Measurements from ENCODE around the gene ADCY3. TPM values are rescaled to one million over a fixed set of nuclear protein-coding genes. Genes with fewer than 3 reads are reported as not detected.
A peak's percentile ranks its signal among the peaks of the same experiment; 100 is the strongest.

Gene ADCY3
- total and polyA plus RNA-seq, 10 of the 15 experiments (the other 5 are each of a cell fraction or from before 2014, with no cell fraction given): 2.8 to 102 (median 50.4) TPM

DNA sequence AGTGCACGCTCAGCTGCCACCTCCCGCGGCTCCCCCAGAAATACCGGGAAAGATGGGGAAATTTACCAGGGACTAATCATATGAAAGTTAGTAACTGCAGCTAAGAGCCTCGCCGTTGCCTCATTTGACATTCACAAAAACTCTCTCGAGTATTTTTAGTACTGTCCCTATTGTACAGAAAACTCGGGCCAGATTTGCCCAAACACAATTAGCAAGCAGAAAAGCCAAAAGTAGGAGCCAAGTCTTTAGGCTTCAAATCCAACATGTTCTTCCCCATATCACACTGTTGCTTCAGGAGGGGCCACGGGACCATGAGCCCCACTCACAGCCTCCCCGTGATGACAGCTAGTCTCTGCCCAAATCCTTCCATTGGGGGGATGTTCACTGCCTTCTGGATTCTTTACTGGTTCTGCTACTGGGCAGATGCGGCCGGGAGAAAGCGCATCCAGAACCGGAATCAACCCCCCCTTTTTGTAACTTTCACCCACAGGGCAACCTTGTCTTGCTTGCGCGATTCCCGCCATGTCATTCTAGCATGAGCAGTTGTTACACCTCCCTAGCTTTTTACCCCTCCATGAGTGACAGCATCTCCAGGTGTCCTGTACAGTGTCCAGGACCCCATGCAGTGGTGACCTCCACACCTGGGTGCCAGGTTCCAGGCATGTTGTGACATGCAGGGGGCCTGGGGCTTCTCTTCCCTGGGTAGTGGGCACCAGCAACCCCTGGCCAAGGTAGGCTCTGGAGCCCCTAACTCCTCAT is 91.6 kb downstream of the ADCY3 start:
- ATAC-seq: no peak
- CTCF ChIA-PET: interaction anchor here (0.6 to 7.7 kb wide), 43 partner anchors 9 to 792 kb away, joined by 3 to 124 read pairs (median 4); partner anchors contain the start of genes CENPO and PTRHD1

More for the DNA sequence above, 91.6 kb downstream of the ADCY3 start:
- Histone ChIP-seq H3K79me2 (ENCODE audit: control insufficient read depth, insufficient read depth, low read length) (no peaks in the 10 kb centered on the region), H3K36me3 (ENCODE audit: control insufficient read depth in 2 of 2, insufficient read depth in 2 of 2, low read length in 1 of 2) (peaks cover 4 to 12% of the 10 kb centered on the region in 2 experiments; a peak in 3 of 4 replicates), H3K4me3 (no peak overlapping the region), H4K20me1 (ENCODE audit: control insufficient read depth, insufficient read depth) (no peaks in the 10 kb centered on the region; the same call in 1 of the 2 replicates), H2AFZ (ENCODE audit: control insufficient read depth, low read depth, low read length) (no peak overlapping the region), H3K27ac (ENCODE audit: control insufficient read depth, insufficient read depth) (no peak overlapping the region), H3K27me3 (replicated peaks in 1 of 2; ENCODE audit: control insufficient read depth in 2 of 2, insufficient read depth in 2 of 2, low read length in 1 of 2) (no peaks in the 10 kb centered on the region), H3K9ac (ENCODE audit: control insufficient read depth, insufficient read depth, low read length) (no peak overlapping the region), H3K4me2 (ENCODE audit: control insufficient read depth, insufficient read depth) (no peak overlapping the region), H3K9me3 (replicated peaks; ENCODE audit: control insufficient read depth, insufficient read depth, low read length) (no peaks in the 10 kb centered on the region), H3K4me1 (ENCODE audit: control insufficient read depth, insufficient read depth, low read length) (no peaks in the 10 kb centered on the region; the same call in 1 of the 2 replicates)
- TF ChIP-seq, protein P1, sequence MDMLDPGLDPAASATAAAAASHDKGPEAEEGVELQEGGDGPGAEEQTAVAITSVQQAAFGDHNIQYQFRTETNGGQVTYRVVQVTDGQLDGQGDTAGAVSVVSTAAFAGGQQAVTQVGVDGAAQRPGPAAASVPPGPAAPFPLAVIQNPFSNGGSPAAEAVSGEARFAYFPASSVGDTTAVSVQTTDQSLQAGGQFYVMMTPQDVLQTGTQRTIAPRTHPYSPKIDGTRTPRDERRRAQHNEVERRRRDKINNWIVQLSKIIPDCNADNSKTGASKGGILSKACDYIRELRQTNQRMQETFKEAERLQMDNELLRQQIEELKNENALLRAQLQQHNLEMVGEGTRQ (IDR thresholded peaks at IDR 0.05; ENCODE audit: borderline replicate concordance, low read depth, low read length): no peak
- TF ChIP-seq KDM1A (IDR thresholded peaks at IDR 0.05; ENCODE audit: borderline replicate concordance): no peak
- TF ChIP-seq, protein P2, sequence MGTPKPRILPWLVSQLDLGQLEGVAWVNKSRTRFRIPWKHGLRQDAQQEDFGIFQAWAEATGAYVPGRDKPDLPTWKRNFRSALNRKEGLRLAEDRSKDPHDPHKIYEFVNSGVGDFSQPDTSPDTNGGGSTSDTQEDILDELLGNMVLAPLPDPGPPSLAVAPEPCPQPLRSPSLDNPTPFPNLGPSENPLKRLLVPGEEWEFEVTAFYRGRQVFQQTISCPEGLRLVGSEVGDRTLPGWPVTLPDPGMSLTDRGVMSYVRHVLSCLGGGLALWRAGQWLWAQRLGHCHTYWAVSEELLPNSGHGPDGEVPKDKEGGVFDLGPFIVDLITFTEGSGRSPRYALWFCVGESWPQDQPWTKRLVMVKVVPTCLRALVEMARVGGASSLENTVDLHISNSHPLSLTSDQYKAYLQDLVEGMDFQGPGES (IDR thresholded peaks at IDR 0.05): no peak
- no peak for TF ChIP-seq PAX5 (IDR thresholded peaks at IDR 0.05; ENCODE audit: borderline replicate concordance, low read depth, low read length)
- no peak for TF ChIP-seq EGR1 (IDR thresholded peaks at IDR 0.05; ENCODE audit: borderline replicate concordance in 1 of 2, low read depth in 2 of 2, low read length in 2 of 2)
- TF ChIP-seq, protein P3, sequence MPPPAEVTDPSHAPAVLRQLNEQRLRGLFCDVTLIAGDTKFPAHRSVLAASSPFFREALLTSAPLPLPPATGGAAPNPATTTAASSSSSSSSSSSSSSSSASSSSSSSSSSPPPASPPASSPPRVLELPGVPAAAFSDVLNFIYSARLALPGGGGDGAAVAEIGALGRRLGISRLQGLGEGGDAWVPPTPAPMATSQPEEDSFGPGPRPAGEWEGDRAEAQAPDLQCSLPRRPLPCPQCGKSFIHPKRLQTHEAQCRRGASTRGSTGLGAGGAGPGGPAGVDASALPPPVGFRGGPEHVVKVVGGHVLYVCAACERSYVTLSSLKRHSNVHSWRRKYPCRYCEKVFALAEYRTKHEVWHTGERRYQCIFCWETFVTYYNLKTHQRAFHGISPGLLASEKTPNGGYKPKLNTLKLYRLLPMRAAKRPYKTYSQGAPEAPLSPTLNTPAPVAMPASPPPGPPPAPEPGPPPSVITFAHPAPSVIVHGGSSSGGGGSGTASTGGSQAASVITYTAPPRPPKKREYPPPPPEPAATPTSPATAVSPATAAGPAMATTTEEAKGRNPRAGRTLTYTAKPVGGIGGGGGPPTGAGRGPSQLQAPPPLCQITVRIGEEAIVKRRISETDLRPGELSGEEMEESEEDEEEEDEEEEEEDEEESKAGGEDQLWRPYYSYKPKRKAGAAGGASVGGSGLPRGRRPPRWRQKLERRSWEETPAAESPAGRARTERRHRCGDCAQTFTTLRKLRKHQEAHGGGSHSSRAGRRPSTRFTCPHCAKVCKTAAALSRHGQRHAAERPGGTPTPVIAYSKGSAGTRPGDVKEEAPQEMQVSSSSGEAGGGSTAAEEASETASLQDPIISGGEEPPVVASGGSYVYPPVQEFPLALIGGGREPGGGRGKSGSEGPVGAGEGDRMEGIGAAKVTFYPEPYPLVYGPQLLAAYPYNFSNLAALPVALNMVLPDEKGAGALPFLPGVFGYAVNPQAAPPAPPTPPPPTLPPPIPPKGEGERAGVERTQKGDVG (CRISPR knock-in tag; IDR thresholded peaks at IDR 0.05): no peak
- TF ChIP-seq ZNF622 (IDR thresholded peaks at IDR 0.05): no peak
- TF ChIP-seq NBN (IDR thresholded peaks at IDR 0.05): no peak
- in situ Hi-C loops (cut with MboI): loop anchor here (5.0 kb wide), 1 partner anchor 421 kb away; no protein-coding TSS in a partner anchor
- RAD21 ChIA-PET (ENCODE audit: unreplicated experiment): interaction anchor here (0.6 to 5.9 kb wide), 13 partner anchors 36 to 418 kb away, joined by 3 to 66 read pairs (median 5); no protein-coding TSS in a partner anchor
- intact Hi-C loops (cut with micrococcal nuclease; ENCODE audit: unreplicated experiment): loop anchor here (10.0 kb wide), 1 partner anchor 306 kb away; no protein-coding TSS in a partner anchor
- POLR2A ChIA-PET: interaction anchor here (0.6 to 1.4 kb wide), 3 partner anchors 19 to 406 kb away, joined by 4 to 5 read pairs (median 4); no protein-coding TSS in a partner anchor
- FAIRE-seq (no peak), DNase-seq (ENCODE audit: low read depth, low spot score) (no peak)
- 92% methylated on average over 17 of the region's 17 CpGs for WGBS (ENCODE audit: insufficient coverage, insufficient replicate concordance, low lambda C conversion rate, missing lambda C conversion rate)
- SMC1A ChIA-PET (ENCODE audit: uncharacterized antibody, unreplicated experiment): interaction anchor here (0.7 to 5.4 kb wide), 12 partner anchors 18 to 424 kb away, joined by 3 to 55 read pairs (median 4); no protein-coding TSS in a partner anchor
- TSS peak; percentile 13 for BruUV-seq (replicated peaks)
